RWPE1 (cell line): ENCODE results near the gene PDIA5.

Source experiments
- CTCF ChIA-PET: fragments of 350-600 bp; sonication (Branson Sonifier 250); formaldehyde crosslinking; extraction: SDS; loops from one replicate; lab custom pipeline; 2021; lab: Yijun Ruan, JAX
- POLR2A ChIA-PET: fragments of 400-600 bp; formaldehyde crosslinking; extraction: SDS; loops from one replicate; lab custom pipeline; 2020; ENCODE audit warnings: antibody characterized with exemption; ENCODE audit not compliant: low non-redundant PET; lab: Yijun Ruan, JAX
- DNase-seq: peaks from one replicate; pipeline ENCODE4 v3.0.0; 2012; ENCODE audit warnings: low spot score
- H3K27ac ChIP-seq: fragments of 450-650 bp; 2 replicates; pipeline ENCODE4 v1.5.1; 2017
- CTCF ChIP-seq: fragments of 450-650 bp; conservative IDR thresholded peaks from 2 replicates; pipeline ENCODE4 v1.5.1; 2017; ENCODE audit warnings: low read depth, mild to moderate bottlenecking

PDIA5 gene

GRCh38 chr3:123047062-123047319 lies 19.8 kb upstream of the PDIA5 start:
- no peak for DNase-seq
- POLR2A ChIA-PET = no interaction called here
- H3K27ac ChIP-seq = no peak overlapping the region
- CTCF ChIA-PET = no interaction called here
- TF ChIP-seq CTCF = no peak

- ChIA-PET CTCF (interaction anchor here (0.6 kb wide), 1 partner anchor 621 kb away, joined by 3 read pairs; no protein-coding TSS in a partner anchor), POLR2A (no interaction called here)
- TF ChIP-seq CTCF = no peak
- H3K27ac ChIP-seq = no peak overlapping the region
- DNase-seq = no peak
Measured at GRCh38 chr3:123048480-123049237, 18.2 kb upstream of the PDIA5 start.

GRCh38 chr3:123050666-123051065 lies 16.2 kb upstream of the PDIA5 start:
- TF ChIP-seq CTCF = no peak
- ChIA-PET POLR2A (no interaction called here), CTCF (no interaction called here)
- no peak for DNase-seq
- H3K27ac ChIP-seq = no peak overlapping the region

DNA sequence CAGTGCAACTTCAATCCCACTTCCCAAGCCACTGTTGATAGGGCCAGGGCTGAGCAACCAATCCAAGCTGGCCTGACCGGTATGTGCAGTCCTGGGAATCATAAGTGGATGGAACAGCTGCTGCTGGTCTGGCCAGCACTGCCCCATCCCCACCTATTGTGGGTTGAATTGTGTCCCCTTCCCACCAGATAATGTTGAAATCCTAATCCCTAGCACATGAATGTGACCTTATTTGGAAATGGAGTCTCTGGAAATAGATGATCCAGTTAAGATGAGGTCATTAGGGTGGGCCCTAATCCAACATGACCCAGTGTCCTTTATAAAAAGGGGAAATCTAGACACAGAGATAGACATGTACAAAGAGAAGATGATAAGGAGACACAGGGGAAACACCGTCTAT lies 13.7 kb upstream of the PDIA5 start:
- no peak overlapping the region for H3K27ac ChIP-seq
- POLR2A ChIA-PET = no interaction called here
- CTCF ChIA-PET = no interaction called here
- TF ChIP-seq CTCF = no peak
- no peak for DNase-seq

DNA sequence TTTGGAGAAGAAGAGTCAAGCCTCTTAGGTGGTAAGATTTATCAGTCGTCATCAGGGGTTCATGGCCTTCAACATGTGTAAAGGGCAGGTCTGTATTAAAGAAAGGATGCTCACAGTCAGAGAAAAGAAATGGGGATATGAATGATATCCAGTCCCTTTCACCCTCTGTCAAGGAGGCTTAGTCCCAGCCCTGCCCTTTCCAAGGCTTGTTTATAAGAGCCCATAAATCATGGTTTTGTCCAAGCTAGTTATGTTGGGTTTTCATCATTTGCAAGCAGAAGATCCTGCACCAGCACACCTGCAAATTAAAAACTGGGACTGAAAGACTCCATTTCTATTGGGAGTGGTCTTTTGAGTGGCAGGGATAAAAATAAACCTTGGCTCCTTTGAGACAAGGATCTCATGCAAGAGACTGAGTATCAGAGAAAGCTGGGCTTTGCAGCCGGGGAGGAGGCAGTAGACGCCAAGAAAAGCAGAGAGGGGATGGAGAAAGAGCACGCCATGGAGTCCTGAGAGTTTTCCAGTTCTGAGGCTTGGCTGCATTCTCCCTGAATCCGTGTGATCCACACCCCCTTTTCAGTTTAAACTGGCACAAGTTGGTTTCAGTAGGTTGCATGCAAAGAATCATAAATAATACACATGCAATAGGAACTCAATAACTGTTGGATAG lies 12.6 kb upstream of the PDIA5 start:
- no peak for DNase-seq
- CTCF ChIA-PET = no interaction called here
- POLR2A ChIA-PET = no interaction called here
- TF ChIP-seq CTCF = no peak
- H3K27ac ChIP-seq = no peak overlapping the region

- TF ChIP-seq CTCF = no peak
- ChIA-PET POLR2A (no interaction called here), CTCF (no interaction called here)
- no peak for DNase-seq
- no peak overlapping the region for H3K27ac ChIP-seq
Measured at GRCh38 chr3:123054931-123055330, 11.9 kb upstream of the PDIA5 start.
